GM11168 (cell line): ENCODE results near the gene ACTR2.

Experiments used
- in situ Hi-C: fragments of 300-500 bp; cut with MboI; formaldehyde crosslinking; loops from one replicate; pipeline ENCODE4 v1.12.0; 2022; ENCODE audit warnings: low sequenced_read_pairs; ENCODE audit not compliant: unreplicated experiment

Gene ACTR2

DNA sequence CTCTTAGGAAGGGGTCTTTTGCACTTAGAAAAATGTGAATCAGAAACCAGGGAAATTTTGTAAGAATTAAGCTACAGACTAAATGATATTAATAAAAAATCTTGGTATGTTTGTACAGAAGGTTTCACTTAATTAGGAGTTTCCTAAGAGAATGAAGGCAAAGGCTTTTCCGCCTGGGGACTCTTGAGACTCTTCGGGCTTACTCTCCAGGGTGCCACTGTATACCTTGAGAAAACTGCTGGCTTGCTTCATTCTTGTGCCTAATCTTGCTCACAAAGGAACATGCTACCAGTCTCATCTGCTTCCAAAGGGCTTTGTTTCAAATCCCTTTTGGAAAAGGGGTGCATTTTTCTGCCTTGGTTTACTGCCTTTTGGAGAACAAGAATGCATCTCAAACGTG lies 49.5 kb downstream of the ACTR2 start:
- in situ Hi-C loops = no loop called here

DNA sequence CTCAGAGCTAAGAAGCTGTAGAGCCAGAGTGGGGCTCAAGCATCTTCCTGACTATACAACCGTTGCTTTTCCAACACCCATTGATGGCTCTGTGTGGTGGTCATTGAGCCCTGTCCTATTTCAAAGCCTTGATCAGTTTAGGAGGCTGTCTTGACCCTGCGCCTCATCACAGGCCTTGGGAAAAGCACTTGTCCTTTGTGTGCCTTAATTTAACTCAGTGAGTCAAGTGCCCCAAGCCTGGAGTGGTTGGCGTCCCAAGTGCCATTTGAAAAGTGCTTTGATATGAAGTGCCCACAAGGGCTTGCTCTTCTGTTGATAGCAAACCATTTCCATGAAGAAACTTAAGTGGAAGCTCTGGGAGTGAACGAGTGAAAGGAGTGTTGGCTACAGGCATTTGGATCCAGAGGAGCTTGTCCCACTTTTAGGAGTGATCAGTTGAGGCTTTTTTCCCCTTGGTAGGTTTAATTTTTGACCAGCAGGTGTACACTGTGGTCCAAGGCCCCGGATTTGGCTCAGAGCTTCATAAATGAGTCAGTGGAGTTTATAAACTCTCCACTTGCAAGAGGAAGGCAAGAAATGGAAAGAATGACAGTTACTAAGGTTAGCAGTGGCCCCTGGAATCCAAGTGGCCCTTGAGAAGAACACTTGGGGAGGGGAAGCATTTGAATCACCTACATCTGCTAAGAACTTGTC lies 50.3 kb downstream of the ACTR2 start:
- in situ Hi-C loops = no loop called here

DNA sequence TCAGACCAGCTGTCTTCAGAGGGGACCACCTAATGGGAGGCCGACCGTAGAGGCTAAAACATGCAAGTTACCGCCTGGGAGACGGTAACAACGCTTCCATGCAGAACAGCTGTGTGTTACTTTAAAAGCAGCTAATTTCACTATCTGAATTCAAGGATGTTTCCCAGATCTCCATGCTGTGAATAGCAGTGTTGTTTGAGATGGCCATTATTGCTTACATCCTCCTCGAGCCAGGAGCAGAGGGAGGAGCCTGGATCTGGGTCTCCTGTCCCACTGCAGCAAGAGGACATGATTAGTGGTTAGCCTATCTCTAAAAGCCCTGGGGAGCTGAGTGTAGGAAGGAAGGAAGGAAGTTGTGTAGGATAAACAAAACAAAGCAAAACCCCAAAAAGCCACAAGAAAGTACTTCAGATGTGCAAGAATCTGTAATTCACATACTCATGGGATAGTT lies 50.9 kb downstream of the ACTR2 start:
- in situ Hi-C loops = no loop called here

DNA sequence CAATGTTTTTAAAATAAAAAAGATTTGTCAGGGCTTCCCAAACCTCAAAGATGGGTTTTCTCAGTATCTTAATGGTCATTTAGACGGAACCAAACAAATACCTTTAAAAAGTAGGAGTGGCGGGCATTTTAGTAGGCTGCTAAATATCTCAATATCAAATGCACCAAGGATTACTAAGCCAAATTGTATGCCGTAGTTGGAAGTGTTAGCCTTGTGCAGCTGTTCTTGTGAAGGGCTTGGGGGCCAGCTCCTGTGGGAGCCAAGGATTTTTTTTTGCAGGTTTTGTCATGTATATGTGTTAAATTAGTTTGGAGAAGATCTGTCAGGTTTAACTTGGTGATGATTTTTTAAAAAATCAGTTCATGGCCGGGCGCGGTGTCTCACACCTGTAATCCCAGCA lies 52.1 kb downstream of the ACTR2 start:
- in situ Hi-C loops = no loop called here

DNA sequence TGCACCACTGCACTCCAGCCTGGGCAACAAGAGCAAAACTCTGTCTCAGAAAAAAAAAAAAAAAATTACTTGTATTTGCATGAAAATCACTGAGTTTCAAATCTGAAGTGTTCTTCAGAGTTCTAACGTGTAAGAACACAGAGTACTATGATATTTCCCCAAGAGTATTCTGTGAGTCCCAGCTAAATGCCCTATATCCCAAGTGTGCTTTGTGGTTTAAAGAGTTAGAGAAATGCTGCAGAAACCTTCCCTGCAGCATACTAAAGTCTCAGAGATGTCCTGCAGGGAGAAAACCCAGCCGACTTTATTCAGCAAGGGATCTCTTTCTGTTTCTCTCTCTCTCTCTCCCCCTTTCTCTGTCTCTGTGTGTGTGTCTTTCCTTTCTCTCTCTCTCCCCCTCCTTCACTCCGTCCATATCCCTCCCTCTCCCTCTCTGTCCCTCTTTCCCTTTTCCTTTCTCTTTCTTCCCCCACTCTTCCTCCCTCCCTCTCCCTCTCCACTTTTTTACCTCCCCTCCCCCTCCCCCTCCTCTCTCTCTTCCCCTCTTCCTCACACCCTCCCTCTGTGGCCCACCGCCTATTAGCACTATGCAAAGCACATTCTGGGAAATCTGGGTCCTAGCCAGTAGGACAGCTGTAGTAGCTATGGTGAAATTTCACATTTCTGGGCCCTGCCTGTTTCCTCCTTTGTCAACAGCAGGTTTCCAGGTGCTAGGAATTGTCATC lies 54.2 kb downstream of the ACTR2 start:
- in situ Hi-C loops = no loop called here

DNA sequence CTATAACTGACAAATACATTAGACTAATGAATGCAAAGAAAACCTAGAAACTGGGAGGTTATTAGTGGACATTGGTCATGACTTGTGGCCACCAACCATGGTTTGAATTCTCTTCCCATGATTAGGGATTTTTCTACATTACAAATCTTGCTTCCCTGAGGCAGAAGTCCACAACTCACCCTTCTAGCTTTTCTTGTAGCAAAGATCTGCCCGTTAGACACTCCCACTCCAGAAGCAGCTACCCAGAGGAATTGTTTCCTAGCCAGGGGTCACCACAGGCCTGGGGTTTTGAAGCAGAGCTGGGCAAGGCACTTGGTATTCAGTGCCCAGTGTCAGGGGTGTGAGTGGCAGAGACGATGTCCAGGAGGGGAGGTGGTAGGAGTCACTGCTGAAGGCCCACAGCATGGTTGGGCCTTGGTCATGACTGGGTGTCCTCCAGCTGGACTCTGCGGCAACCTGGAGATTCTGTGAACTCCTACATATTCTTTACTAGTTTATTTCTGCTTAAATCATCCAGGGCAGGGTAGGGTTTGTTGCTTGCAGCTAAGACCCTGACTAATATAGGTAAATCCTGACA lies 54.9 kb downstream of the ACTR2 start:
- in situ Hi-C loops = no loop called here

DNA sequence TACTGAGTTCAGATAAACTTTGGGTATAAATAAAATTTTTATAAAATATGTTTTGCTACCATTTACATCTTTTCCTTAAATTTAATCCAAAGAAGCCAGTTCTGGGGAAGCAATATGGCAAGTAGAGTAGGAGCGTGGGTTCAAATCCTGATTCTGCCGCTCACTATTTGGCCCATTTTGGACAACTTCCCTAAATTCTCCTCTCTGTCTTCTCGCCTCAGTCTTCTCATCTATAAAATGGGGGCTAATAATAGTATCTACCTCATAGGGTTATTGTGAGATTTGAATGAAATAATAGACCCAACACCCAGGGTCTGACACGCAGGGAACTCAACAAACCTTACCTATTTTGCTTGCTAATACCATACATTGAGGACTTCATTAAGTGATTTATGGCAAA lies 59.7 kb downstream of the ACTR2 start:
- in situ Hi-C loops = no loop called here

DNA sequence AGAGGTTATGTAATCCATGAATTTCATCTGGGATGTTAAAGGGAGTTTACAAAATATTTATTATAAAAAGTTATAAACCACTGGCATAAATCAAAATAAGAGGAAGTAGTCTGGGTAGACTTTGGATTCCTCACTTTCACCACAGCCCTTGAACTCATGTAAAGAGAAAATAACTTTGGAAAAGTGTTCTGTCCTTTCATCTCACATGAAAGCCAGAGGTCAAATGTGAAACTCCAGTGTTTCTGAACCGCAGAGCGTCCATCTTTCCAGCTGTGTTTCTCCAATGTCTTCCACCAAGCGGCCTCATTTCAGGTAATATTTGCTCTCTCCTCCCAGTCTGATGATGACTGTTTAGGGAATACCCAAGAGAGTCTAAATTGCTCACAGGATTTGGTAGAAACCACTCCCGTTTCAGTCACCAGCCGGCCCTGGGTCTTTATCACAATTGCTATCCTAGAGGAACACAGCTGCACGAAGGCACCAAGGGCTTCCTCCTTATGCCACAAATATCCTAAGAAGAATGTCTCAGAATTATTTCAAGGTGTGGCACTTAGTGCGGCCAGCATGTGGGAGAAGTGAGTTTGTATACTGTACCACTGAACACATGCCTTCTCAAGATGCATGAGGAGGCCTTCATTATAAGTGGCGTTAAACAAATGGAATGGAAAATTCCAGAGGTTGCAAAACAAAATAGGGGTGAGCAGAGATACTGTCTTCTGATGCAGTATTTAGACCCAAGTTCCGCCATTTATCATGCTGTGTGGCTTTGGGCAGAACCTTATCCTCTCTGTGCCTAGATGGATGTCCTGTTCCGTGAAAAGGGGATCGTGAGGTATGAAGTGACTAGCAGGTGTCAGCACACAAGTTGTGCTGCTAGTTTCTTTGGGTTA lies 63.8 kb downstream of the ACTR2 start:
- in situ Hi-C loops = no loop called here

DNA sequence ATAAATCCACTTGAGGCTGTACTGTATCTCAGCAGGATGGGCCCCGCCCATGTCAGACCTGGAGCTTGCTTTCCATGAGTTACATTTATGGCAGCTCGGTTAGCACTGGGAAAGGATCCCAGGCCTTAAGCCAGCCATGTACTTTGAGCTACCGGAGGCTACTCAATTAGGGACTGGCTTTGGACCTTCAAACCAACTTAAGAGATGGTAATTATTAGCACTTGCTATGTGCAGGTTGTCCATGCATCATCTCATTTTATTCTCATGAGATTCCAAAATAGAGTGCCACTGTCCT lies 64.4 kb downstream of the ACTR2 start:
- in situ Hi-C loops = no loop called here

DNA sequence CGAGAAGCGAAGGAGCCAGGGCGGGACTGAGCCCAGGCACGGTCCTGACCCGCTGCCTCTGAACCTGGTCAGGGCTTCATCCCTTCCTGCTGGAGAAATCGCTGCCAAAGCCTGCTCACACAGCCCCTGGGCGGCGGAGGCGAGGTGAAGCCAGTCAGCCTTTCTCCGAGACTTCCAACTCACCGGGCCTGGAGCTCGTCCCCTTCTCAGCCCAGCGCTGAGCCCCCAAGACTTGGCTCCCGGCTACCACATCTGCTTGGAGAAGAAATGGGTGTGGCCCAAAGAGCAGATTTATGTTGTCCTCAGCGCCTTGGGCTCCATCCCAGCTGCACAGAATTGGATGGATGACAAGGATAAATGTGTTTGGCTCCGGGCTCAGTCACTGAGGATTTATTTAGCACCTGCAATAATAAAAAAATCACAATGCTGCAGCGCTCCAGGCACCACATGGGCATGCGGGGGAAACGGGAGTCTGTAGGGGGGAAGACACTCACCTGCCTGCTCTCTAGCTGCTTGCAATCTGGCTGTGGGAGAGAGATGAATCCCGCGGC lies 64.9 kb downstream of the ACTR2 start:
- in situ Hi-C loops = no loop called here

DNA sequence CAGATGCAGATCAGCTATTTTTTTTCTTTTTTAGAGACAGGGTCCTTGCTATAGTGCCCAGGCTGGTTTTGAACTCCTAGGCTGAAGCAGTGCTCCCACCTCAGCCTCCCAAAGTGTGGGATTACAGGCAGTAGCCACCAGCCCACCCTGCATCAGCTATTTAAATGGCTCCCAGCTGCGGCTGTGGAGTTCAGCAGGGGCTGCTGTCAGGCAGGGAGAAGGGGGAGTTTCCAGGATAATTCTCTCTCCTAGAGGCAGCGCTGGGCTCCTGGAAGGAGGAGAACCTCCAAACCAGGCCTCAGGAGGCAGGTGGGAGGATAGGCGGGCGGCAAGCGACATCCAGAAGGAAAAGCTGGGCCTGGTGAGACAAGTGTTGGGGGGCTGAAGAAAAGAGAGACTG lies 65.7 kb downstream of the ACTR2 start:
- in situ Hi-C loops = no loop called here

DNA sequence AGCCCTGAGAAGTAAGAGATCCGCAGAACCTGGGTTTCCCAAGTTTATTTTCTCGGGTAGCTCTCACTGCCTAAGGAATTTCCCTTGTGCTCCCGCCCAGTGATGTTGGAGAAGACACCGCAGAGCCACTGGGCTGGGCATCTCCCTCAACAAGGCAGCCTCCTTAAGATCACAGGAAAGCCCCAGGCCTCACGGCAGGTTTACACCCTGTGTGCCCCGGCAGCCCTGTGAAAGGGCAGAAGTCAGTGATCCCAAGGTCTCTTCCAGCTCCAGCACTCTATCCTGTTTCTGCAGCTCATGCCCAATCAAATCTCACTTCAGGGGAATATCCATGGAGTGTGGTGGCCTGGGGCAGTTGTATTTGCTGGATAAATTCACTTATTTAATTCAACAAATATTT lies 66.5 kb downstream of the ACTR2 start:
- in situ Hi-C loops = no loop called here

DNA sequence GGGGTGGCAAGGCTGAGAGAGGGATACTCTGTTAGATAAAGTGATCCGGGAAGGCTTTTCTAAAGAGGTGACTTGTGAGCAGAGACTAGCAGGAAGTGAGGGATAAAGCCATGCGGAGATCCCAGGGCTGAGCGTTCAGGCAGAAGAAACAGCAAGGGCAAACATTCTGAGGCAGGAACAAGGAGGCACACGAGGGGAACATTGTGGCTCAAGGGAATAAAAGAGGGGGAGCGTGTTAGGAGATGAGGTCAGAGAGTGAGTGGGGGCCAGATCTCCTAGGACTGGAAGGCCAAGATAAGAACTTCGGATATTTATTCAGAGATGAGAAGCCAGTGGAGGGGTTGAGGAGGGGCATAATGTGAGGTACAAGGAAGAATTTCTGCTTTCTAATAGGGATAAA lies 67.1 kb downstream of the ACTR2 start:
- in situ Hi-C loops = no loop called here

DNA sequence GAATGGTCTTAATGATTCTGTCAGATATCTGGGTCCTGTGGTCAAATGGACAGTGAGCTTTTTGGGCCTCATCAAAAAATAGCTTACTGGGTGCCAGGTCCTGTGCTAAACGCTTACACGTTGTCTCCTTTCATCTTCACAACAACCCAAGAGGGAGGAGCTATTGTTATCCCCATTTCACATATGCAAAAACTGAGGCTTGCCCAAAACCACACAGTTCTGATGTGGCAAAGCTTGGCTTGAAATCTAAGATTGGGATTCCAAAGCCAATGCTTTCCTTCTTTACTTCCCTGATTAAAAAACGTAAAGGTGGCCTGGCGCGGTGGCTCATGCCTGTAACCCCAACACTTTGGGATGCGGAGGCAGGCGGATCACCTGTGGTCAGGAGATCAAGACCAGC lies 69.3 kb downstream of the ACTR2 start:
- in situ Hi-C loops = no loop called here

DNA sequence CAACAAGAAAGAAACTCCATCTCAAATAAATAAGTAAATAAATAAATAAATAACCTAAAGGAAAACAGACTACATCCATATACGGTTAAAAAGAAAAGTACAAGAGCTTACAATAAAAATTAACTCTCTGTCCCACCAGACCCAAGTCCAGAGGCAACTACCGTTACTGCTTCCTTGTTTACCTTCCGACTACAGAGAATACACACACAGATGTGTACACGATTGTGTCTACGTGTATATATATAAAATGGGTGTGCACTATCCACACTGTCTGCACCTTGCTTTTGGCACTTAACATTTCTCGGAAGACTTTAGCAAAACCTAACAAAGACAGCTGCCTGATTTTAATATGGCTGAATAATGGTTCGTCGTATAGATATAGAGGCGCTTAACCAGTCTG lies 69.9 kb downstream of the ACTR2 start:
- in situ Hi-C loops = no loop called here

DNA sequence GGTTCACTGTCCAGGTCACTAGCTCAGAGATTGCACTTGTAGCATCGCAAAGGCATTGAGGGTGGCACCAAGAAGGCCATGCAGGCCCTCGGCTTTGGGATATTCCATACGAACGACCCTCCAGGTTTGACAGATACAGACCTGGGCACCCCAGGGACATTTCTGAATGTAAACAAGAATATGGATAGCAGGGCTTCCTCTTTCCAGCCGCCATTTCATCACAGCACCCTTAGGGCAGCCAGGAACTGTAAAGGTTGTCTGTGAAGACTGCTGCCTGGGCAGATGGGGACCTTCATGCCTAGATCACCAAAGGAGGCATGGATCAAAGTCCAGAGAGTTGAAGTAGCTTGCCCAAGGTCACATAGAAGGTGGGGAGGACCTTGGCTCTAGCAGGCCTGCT lies 70.5 kb downstream of the ACTR2 start:
- in situ Hi-C loops = no loop called here

DNA sequence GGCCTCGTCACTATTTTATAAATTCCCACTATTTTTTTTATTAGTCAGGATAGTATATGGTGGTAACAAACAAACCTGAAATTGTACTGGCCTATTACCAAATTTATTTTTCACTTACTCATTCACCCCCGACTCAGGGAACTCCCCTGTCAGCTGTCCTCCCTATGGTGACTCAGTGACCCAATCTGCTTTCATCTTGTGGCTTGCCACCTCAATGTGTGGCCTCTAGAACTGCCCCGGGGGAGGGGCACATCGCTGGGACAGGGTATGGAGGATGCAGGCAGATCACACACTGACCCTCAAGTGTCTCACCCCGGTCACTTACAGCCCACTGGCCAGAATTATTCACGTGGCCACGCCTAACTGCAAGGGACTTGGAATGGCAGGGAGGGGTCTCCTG lies 71.6 kb downstream of the ACTR2 start:
- in situ Hi-C loops = no loop called here

DNA sequence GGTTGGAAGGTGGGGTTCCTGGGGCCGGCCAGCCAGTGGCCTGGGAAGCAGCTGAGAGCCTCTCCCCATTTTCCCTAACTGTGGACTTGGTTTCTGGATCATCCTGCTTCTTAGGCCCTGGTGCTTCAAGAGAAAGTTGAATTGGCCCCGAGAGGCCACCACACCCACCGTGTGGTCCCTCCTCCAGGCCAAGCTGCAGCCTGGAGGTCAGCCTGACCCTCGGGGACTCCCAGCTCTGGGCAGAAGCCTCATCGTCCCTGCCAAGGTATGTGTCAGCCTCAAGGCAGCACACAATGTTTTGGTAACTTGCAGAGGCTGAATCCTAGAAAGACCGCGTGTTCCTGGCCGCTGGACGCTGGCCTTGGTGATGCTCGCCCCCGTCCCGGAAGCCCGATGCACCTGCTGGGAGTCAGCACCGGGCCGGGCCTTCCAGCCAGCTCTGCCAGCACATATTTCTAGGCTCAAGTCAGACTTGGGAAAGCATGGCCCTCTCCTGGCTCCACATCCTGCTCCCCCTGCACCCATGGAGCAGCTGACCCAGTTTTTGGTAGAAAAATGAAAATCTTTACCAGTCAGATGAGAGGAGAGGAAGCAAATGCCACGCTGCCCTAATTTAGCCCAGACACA lies 72.6 kb downstream of the ACTR2 start:
- in situ Hi-C loops = no loop called here

DNA sequence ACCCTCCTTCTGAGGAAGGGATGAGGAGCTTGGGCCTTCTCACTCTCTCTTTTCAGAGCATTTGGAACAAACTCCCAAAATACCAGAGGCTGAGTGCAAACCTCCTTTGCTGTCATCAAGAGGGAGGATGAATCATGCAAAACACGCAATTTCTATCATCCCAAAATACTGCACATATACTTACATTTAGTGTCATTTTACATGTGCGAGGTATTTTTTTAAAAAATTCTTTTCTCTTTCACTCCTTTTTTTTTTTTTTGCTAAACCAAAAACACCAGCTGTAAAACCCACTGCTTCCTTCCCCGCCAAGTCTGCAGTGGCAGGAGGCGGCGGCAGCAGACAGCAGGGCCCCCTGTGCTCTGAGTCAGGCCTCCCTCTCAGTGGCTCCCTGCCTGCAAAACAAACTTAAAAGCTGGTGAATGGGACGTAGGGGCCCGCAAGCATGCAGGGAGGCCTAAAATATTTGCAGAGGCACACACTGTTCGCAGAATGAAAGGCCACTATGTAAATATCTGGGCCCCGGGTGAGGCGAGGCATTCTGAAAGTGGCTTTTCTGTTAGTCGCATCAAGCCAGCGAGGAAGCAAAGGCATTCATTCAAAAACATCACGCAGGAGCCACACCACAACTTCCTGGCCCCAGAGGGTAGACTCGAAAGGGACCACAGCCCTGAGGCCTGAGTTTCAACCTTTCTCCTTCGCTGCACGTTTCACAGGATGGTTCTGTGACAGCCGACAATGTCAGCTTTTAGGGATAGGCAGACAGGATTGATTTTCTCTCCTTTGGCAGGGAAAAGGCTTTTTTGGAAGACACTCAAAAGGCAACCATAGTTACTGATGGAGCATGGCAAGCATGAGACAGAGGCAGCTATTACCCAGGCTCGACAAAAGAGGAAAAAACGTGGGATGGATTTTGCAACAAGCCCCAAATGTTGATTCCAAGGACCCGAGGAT lies 73.4 kb downstream of the ACTR2 start:
- in situ Hi-C loops = no loop called here
